ENCODE results near the gene ABCC8.

Gene ABCC8

DNA sequence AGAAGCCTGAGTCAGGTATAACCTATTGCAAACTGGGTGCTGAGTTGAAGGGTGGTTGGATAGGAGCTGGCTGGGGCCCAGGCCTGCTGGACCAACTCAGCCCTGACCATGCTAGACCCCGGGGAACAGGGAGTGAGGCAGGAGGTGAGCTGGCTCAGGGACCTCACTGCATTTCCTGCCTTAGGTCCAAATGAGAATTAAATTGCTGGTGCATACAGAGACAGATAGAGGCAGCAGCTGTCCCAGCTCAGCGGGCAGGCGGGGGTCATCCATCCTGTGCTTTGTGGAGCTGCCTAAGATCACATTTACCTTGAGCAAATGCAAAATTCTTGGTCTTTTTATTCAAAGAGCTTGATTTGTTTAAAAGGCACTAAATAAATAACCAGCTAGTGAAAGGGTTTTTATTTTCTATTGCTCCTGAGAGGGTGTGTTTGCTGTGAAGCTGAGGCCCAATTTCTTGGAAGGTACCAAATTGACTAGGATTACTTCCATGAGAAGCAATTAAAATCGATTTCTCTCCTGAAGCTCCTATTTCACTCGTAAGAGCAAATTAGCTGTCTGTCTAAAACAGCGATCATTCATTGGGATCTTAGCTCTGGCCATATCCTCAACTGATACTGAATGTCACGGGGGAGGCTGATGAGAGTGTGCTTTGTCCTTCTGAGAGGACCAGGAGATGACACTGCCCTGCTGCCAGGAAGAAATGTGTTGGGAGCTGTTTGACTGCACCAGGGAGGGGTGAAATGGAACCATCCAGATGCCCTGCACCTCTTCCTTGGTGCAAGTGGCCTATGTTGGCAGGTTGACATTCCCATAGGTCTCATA, 42.6 kb upstream of the ABCC8 start:
- DNase-seq (ENCODE audit: low spot score): no peak
- Histone ChIP-seq H3K27ac (no peak overlapping the region), H3K4me3 (no peak overlapping the region)
- TF ChIP-seq, protein P1, sequence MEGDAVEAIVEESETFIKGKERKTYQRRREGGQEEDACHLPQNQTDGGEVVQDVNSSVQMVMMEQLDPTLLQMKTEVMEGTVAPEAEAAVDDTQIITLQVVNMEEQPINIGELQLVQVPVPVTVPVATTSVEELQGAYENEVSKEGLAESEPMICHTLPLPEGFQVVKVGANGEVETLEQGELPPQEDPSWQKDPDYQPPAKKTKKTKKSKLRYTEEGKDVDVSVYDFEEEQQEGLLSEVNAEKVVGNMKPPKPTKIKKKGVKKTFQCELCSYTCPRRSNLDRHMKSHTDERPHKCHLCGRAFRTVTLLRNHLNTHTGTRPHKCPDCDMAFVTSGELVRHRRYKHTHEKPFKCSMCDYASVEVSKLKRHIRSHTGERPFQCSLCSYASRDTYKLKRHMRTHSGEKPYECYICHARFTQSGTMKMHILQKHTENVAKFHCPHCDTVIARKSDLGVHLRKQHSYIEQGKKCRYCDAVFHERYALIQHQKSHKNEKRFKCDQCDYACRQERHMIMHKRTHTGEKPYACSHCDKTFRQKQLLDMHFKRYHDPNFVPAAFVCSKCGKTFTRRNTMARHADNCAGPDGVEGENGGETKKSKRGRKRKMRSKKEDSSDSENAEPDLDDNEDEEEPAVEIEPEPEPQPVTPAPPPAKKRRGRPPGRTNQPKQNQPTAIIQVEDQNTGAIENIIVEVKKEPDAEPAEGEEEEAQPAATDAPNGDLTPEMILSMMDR (IDR thresholded peaks at IDR 0.05): no peak

DNA sequence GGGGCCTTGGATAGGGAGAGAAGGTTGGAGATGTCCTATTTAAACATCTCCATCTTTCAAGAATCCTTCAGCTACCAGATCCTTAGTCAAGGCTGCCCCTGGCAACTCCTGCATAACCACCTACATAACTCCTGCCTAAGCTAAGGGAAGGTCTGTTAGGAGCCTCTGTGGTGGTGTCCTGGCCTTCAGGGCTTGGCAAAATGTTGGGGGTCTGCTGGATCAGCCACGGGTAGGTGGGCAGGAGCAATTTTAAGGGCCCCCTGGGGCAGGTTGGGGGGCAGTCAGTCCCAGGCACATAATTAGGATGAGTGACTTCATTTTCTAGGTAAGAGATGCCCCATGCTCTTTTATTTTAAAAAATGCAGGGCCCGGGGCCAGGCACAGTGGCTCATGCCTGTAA, 41.7 kb upstream of the ABCC8 start:
- no peak for DNase-seq (ENCODE audit: low spot score)
- H3K4me3 ChIP-seq: no peak overlapping the region
- TF ChIP-seq, protein P1 (IDR thresholded peaks at IDR 0.05): no peak
- no peak overlapping the region for H3K27ac ChIP-seq

DNA sequence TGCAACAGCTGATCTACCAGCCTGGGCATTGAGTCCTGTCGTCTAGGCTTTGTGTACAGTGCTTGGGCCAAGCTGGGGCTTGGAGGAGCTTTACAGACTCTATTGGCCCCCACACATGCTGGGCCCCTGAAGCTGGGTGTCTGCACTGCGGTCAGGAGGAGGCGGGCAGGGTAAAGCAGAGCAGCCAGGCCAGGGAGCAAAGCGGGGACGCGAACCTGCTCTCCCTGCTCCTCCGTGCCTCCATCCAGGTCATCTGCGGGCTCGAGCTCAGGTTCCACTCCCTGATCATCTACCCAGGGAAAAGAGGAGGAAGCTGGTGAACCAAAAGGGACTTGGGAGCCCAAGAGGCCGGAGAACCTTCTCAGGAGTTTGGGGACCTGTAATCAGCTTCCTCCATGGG, 40.5 kb upstream of the ABCC8 start:
- TF ChIP-seq, protein P1 (IDR thresholded peaks at IDR 0.05): no peak
- no peak for DNase-seq (ENCODE audit: low spot score)
- Histone ChIP-seq H3K27ac (no peak overlapping the region), H3K4me3 (no peak overlapping the region)

DNA sequence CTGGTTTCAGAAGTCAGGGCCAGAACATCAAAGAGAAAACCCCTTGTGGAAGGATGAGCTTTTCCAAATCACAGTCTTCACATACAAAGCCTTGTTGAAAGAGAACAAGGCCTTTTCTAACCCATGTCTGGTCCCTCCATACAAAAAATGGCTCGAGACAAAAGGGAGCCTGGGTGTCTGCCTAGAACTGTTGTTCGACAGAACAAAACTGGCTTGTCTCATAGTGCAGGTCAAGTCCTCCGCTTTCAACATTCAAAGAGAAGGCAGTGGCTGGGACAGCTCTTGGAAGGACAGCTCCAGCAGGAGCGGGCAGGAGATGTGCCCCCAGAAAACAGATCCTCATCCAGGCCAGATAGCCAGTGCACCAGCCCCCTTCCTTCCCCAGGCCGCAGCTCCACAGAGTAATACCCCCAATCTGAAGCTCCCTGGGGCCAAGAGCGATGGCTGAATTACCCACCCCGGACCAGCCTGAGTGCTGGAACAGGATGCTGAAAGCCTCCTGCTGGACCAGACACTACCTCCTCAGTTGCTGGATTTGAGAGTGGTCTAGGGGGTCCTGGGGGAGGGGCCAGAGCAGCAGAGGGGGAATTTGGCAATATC, 40.0 kb upstream of the ABCC8 start:
- H3K4me3 ChIP-seq: no peak overlapping the region
- H3K27ac ChIP-seq: no peak overlapping the region
- DNase-seq (ENCODE audit: low spot score): no peak
- TF ChIP-seq, protein P1 (IDR thresholded peaks at IDR 0.05): no peak

DNA sequence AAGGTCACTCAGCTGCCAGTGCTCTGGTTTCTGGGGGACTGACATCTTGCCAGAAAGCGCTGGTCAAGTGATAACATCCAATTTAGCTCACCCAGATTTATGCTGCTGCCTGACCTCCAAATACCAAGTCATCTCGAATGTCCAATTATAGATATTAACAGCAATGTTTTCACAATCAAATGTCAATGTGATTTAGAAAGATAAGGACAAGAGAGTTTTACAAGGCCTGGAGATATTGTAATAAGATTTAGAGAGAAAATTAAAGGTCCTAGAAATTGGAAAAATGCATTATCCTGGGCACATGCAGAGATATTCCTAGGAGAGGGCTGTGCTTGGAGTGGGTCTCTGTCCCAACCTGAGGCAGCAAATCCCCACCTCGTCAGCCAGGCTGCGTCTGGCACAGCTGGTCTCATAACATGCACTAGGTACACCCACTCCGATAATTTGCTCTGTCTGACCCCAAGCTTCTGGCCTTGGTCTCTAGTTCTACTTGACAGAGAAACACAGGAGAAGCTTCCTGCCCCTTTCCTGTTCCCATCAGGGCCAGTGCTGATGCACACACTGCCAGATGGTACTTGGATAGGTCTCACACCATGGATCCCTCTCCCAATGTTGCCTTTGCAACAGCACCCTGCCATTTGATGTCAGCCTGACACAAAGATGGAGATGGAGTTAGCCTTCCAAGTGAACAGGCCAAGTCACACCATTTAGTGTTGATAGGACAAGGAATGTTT, 39.0 kb upstream of the ABCC8 start:
- TF ChIP-seq, protein P1 (IDR thresholded peaks at IDR 0.05): no peak
- no peak overlapping the region for H3K4me3 ChIP-seq
- H3K27ac ChIP-seq: no peak overlapping the region
- no peak for DNase-seq (ENCODE audit: low spot score)

DNA sequence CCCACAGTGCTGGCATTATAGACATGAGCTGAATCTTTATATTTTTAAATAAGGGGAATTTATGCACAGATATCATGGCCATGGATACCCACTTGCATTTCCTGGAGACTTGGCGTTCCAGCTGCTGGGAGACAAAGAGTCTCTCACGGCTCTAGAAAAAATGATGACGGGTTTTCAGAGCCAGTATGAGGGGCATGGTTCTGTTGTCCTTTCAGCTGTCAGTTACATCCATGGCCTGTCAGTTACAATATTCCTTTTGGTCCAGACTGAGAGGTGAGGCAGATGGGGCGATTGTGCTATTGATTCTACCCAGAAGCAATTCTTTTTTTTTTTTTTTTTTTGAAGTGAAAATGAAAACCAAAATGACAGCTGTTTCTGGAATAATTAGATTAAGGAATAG, 37.8 kb upstream of the ABCC8 start:
- no peak for DNase-seq (ENCODE audit: low spot score)
- no peak overlapping the region for H3K4me3 ChIP-seq
- H3K27ac ChIP-seq: no peak overlapping the region
- TF ChIP-seq, protein P1 (IDR thresholded peaks at IDR 0.05): no peak
